KMS-11 (cell line): ENCODE measurements around the gene NAA50.

Source experiments
- H2AFZ ChIP-seq: fragments of 200-600 bp; sonication (generic); 2 replicates; pipeline ENCODE4 v1.6.1; 2016; ENCODE audit warnings: antibody characterized with exemption, mixed run types, low read depth
- H3K27ac ChIP-seq: fragments of 200-600 bp; sonication (generic); 2 replicates; pipeline ENCODE4 v1.6.1; 2016; ENCODE audit warnings: mild to moderate bottlenecking, mixed run types
- H3K27me3 ChIP-seq: fragments of 200-600 bp; sonication (generic); 2 replicates; pipeline ENCODE4 v1.6.1; 2017; ENCODE audit warnings: mild to moderate bottlenecking, low read depth, mixed run types, moderate library complexity; ENCODE audit not compliant: insufficient read depth
- H3K36me3 ChIP-seq: fragments of 200-600 bp; sonication (generic); 2 replicates; pipeline ENCODE4 v1.6.1; 2017; ENCODE audit warnings: mild to moderate bottlenecking, mixed run types; ENCODE audit not compliant: insufficient read depth
- H3K4me1 ChIP-seq: fragments of 200-600 bp; sonication (generic); 2 replicates; pipeline ENCODE4 v1.6.1; 2016; ENCODE audit warnings: mild to moderate bottlenecking, low read depth, mixed run types; ENCODE audit not compliant: poor library complexity, severe bottlenecking
- H3K4me2 ChIP-seq: fragments of 200-600 bp; sonication (generic); 2 replicates; pipeline ENCODE4 v1.7.0; 2016; ENCODE audit warnings: mild to moderate bottlenecking, mixed run types
- H3K4me3 ChIP-seq: fragments of 200-600 bp; sonication (generic); IDR thresholded peaks from 2 replicates; pipeline ENCODE4 v1.6.1; 2017; ENCODE audit warnings: low read depth, low read length, mixed read lengths; ENCODE audit not compliant: insufficient read depth
- H3K79me2 ChIP-seq: fragments of 200-600 bp; sonication (generic); 2 replicates; pipeline ENCODE4 v1.6.1; 2016; ENCODE audit warnings: low read depth, mixed run types; ENCODE audit not compliant: insufficient read depth
- H3K9ac ChIP-seq: fragments of 200-600 bp; sonication (generic); 2 replicates; pipeline ENCODE4 v1.6.1; 2016; ENCODE audit warnings: mild to moderate bottlenecking, mixed run types
- H4K20me1 ChIP-seq: fragments of 200-600 bp; sonication (generic); 2 replicates; pipeline ENCODE4 v1.6.1; 2016; ENCODE audit warnings: mild to moderate bottlenecking, mixed run types; ENCODE audit not compliant: insufficient read depth
- TF ChIP-seq, protein P1 (sequence below): fragments of 200-600 bp; sonication (generic); conservative IDR thresholded peaks from 2 replicates; pipeline ENCODE4 v1.6.1; 2017; ENCODE audit warnings: low read depth, mild to moderate bottlenecking, antibody characterized with exemption, low read length, moderate library complexity, mixed read lengths

Gene NAA50

DNA sequence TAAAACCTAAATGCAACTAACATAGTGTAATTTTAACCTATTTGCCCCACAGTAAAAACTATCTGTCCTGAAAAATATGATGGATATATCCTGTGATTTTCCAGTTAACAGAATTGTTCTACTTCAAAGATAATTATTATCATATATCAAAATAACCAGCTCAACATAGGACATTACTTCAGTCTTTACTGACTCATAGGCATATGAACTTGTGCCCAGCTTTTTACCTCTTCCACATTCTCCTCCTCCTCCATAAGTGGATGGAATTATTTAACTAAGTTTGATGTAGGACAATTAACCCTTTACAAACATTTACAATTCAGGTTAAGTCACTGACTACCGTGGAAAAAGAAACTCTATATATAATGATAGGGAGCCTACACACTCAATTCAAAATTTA, 26.8 kb downstream of the NAA50 start:
- H3K9ac ChIP-seq, result no peak overlapping the region
- H4K20me1 ChIP-seq, result 0 out of 2 replicates have a peak, but pooled peaks cover 11% of the 10 kb centered on the region
- TF ChIP-seq, protein P1, sequence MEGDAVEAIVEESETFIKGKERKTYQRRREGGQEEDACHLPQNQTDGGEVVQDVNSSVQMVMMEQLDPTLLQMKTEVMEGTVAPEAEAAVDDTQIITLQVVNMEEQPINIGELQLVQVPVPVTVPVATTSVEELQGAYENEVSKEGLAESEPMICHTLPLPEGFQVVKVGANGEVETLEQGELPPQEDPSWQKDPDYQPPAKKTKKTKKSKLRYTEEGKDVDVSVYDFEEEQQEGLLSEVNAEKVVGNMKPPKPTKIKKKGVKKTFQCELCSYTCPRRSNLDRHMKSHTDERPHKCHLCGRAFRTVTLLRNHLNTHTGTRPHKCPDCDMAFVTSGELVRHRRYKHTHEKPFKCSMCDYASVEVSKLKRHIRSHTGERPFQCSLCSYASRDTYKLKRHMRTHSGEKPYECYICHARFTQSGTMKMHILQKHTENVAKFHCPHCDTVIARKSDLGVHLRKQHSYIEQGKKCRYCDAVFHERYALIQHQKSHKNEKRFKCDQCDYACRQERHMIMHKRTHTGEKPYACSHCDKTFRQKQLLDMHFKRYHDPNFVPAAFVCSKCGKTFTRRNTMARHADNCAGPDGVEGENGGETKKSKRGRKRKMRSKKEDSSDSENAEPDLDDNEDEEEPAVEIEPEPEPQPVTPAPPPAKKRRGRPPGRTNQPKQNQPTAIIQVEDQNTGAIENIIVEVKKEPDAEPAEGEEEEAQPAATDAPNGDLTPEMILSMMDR, result no peak
- H3K79me2 ChIP-seq, result no peaks in the 10 kb centered on the region; the same call in 1 of the 2 replicates
- no peaks in the 10 kb centered on the region for H3K27me3 ChIP-seq
- H3K4me3 ChIP-seq, result no peak overlapping the region
- H3K4me2 ChIP-seq, result no peak overlapping the region
- H2AFZ ChIP-seq, result no peak overlapping the region
- peaks cover 16% of the 10 kb centered on the region; the same call in 1 of the 2 replicates for H3K36me3 ChIP-seq
- no peak overlapping the region for H3K27ac ChIP-seq
- no peaks in the 10 kb centered on the region for H3K4me1 ChIP-seq

DNA sequence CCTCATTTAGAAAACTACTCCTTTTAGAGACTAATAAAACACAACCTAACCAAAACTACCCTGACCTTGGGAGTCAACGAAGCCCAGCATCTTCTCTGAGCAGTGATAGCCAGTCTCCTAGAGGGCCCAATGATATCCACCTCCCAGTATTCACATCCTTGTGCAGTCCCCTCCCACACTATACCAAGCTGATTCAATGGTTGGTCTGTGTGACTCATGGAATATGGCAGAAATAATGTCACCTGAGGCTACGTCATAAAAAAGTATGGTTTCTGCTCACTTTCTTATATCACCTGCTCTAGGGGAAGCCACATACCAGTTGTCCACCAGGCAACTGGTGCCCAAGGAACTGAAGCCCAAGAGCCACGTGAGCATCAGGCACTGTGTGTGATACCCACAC, 28.2 kb downstream of the NAA50 start:
- Histone ChIP-seq H3K27ac (no peak overlapping the region), H3K4me3 (no peak overlapping the region), H3K9ac (no peak overlapping the region), H3K27me3 (no peaks in the 10 kb centered on the region), H3K36me3 (peaks cover 12% of the 10 kb centered on the region; the same call in 1 of the 2 replicates), H3K4me2 (no peak overlapping the region), H3K79me2 (no peaks in the 10 kb centered on the region), H4K20me1 (0 out of 2 replicates have a peak, but pooled peaks cover 4% of the 10 kb centered on the region), H3K4me1 (no peaks in the 10 kb centered on the region), H2AFZ (no peak overlapping the region)
- TF ChIP-seq, protein P1, result no peak

DNA sequence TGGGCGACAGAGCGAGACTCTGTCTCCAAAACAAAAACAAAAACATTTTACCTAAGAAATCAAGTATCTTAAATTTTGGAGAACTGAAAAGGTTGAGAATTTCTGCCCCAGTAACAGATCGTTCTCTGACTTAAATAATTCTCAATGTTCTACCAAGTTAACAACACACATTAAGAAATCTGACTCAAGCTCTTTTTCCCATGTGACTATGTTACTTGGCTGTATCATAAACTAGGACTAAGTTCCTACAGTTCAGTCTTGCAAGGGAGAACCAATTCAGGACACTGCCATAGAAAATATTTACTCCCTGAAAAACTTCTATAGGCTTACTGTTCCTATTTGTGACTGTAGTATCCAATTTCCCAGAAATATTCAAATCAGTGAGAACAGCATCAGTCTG, 28.7 kb downstream of the NAA50 start:
- Histone ChIP-seq H3K27me3 (no peaks in the 10 kb centered on the region), H4K20me1 (0 out of 2 replicates have a peak, but pooled peaks cover 4% of the 10 kb centered on the region), H3K4me1 (no peaks in the 10 kb centered on the region), H3K4me2 (no peak overlapping the region), H3K36me3 (peaks cover 7% of the 10 kb centered on the region; the same call in 1 of the 2 replicates), H3K79me2 (no peaks in the 10 kb centered on the region), H3K27ac (no peak overlapping the region), H3K4me3 (no peak overlapping the region), H2AFZ (no peak overlapping the region), H3K9ac (no peak overlapping the region)
- TF ChIP-seq, protein P1, result no peak

DNA sequence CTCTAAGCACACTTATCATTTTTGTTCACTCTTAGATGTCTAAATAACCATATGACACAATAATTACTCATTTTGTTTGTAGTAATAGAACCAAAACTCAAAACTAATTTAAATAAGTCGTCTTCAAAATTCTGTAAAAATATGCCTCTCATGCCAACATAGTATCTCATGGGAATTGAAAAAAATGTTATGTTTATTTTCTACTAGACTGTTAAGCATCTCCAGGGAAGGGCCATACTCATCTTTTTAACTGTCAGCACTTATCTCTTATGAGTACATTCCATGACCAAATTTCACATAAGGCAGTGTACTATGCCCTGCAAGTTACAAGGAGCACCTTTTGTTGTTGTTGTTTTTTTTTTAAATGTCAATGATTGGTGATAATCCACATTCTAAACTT, 31.3 kb downstream of the NAA50 start:
- Histone ChIP-seq H3K4me2 (no peak overlapping the region), H3K9ac (no peak overlapping the region)

More for the DNA sequence above, 31.3 kb downstream of the NAA50 start:
- Histone ChIP-seq H2AFZ (no peak overlapping the region), H3K27me3 (no peaks in the 10 kb centered on the region), H3K27ac (no peak overlapping the region), H3K4me3 (no peak overlapping the region), H3K79me2 (no peaks in the 10 kb centered on the region), H4K20me1 (no peaks in the 10 kb centered on the region), H3K4me1 (no peaks in the 10 kb centered on the region), H3K36me3 (no peaks in the 10 kb centered on the region)
- TF ChIP-seq, protein P1, result no peak
